Esophagus squamous epithelium (tissue), 4 donors: ENCODE measurements around the gene BBS9.

Experiments
- CTCF ChIP-seq, 6 experiments: fragments of 450-650 bp in 4 of 6; fragments of 200-600 bp in 2 of 6; sonication (generic) in 2 of 6; IDR thresholded peaks; one replicate each; pipeline ENCODE4 v1.5.1; 2016 to 2019; ENCODE audit warnings: antibody characterized with exemption in 6 of 6, mild to moderate bottlenecking in 4 of 6, moderate library complexity in 4 of 6
- POLR2A ChIP-seq, 4 donors: fragments of 450-650 bp; IDR thresholded peaks; one replicate each; pipeline ENCODE4 v1.6.1; 2017; ENCODE audit warnings: antibody characterized with exemption in 4 of 4, mild to moderate bottlenecking in 4 of 4, moderate library complexity in 3 of 4

- TF ChIP-seq CTCF (IDR thresholded peaks at IDR 0.05) (no peak), POLR2A (IDR thresholded peaks at IDR 0.05) (no peak)
These were observed 293.7 kb downstream of the BBS9 start for GRCh38 chr7:33422825-33423645.
